GM18511 (cell line): Measurements from ENCODE around the gene FAM180A.
"Not testable (repeated sequence)": the region's sequence is repeated elsewhere in the genome, so short reads cannot be mapped to it uniquely, and the experiment has no call there.

Experiments
- ATAC-seq: cut with Tn5 transposase; IDR thresholded peaks from one replicate; pipeline ENCODE4 v1.9.1; 2021; ENCODE audit warnings: mild to moderate bottlenecking, moderate library complexity; ENCODE audit not compliant: unreplicated experiment

FAM180A gene

DNA sequence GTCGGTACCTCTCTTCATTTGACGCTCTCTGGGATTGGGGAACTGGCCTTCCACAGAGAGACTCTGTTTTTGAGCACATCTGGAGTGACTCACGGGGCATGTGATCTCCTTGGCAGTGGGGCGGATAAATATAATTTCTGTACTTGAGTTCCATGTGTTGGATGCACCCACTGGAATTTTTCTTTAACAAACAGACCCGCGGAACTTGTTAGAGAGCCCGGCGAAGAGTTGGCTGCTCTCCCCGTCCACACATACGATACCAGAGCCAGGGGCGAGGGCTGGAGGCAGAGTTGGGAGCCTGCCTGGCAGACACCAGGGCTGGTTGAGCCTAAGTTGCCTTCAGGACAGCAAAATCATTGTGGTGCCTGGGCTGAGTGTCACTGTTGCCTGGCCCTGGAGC is at the start of gene FAM180A:
Gene FAM180A, minus strand, starts transcription at position 44 of the 400 bp plus-strand sequence. CDS start 233 bp downstream, outside the sequence.
- no peak for ATAC-seq

- ATAC-seq, result no peak
Measured at GRCh38 chr7:135798095-135798494, 49.5 kb upstream of the FAM180A start.

GRCh38 chr7:135795846-135796570 is 47.4 kb upstream of the FAM180A start:
- no peak for ATAC-seq

DNA sequence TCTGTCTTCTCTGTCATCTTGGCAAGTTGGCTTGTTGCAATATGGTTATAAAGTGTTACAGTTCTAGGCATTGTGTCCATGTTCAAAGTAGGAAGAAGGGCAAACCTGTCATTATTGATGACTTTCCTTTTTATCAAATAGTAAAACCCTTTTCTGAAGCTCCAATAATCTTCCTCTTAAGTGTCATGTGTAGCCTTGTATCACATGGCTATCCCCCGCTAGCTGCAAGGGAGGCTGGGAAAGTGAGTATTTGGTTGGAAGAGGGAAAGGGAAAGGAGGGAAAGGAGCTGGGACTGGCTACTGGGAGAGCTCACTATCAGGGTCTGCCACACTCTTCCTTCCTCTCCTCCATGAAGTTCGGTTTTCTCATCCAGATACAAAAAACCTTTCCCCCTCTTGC is 45.2 kb upstream of the FAM180A start:
- ATAC-seq, result no peak

GRCh38 chr7:135792866-135793265 is 44.3 kb upstream of the FAM180A start:
- no peak for ATAC-seq

- no peak for ATAC-seq
Measured at GRCh38 chr7:135792363-135792668, 43.7 kb upstream of the FAM180A start.

DNA sequence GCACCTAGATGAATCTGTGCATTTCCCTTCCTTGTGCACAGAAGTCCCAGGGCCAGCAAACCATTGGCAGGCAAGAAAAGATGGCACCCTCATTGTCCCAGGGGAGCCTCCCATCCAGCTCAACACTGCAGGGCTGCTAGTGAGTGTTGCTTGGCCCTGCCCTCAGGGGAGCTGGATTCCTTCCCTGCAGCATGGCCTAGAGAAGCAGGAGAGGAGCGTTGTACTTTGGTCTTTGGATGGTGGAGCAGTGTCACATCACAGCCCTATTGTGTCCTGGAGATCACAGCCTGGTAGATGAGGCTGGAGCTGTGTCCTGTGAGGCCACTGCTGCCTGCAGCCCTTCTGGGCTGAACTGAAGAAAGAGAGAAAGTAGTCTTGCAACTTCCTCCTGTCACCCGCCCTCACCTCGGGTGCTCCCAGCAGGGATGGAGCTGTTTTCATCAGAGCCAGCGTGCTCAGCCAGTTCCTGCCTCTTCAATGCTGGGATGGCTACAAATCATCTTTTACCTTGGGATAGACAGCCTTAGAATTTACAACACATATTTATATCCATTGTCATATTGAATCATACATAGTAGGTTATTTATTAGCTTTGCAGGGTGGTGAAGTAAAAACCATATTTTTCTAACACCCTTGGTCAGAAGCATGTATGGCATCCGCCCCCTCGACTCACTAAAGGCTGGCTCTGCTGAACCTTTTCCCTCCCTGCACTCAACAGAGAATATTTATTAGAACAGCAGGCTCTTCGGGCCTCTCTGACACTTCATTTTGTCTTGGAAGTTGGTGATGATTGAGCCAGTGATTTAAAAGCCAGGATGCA is 43.1 kb upstream of the FAM180A start:
- no peak for ATAC-seq

- no peak for ATAC-seq
Measured at GRCh38 chr7:135790371-135790977, 41.9 kb upstream of the FAM180A start.

DNA sequence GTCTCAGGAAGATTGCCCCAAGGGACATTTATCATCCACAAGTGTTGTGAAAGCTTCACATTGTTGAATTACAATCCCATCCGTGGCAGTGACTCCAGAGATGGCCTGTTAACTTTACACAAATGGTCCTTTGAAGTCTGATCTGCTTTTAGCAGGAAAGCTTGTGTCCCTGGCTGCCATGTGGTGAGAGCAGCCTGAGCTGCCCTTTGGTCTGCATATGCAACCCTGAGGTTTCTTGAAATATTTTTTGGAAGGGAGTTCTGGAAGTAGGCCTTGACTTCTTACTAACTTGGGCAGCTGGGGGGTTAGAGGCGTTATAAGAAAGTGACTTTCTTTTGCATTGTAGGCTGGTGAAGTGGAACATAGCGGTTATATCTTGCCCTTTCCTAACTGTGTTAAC is 41.3 kb upstream of the FAM180A start:
- no peak for ATAC-seq

- no peak for ATAC-seq
Measured at GRCh38 chr7:135789431-135789830, 40.8 kb upstream of the FAM180A start.

DNA sequence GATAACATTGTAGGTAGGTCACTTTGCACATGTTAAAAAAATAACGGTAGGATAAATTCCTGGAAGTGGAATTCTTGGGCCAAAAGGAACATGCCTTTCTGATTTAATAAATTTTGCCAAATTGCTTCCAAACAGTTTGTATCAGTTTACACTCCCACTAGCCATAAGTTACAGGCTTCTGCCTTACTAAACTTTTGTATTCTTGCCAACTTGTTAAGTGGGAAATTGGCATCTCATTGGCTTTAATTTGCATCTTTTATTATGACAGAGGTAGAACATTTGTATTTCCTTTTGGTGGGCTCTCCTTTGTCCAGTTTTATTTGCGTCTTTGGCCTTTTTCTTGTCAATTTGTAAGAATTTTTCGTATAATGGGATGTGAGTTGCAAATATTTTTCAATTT is 38.3 kb upstream of the FAM180A start:
- no peak for ATAC-seq

- ATAC-seq, result no peak
Measured at GRCh38 chr7:135785065-135785464, 36.5 kb upstream of the FAM180A start.

DNA sequence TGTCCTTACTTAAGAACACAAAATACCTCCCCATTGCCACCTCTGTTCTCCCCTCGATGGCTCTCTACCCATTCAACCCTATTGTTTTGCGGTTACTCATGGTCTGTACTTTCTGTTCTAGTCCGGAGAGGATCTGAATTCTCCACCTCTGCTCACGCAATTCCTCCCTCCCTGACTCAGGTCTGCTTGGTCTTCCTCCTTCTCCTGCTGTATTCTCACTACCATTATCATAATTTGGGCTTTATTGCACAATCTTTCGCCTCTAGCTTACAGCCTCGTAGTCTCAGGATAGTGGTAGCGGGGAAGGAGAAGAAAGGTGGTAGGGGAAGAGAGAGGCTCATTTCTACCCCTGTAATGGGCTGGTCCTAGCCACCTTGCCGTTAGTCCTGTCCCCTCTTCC is 35.4 kb upstream of the FAM180A start:
- ATAC-seq, result no peak

GRCh38 chr7:135782801-135783200 is 34.2 kb upstream of the FAM180A start:
- ATAC-seq, result no peak

- ATAC-seq, result no peak
Measured at GRCh38 chr7:135782377-135782776, 33.8 kb upstream of the FAM180A start.

DNA sequence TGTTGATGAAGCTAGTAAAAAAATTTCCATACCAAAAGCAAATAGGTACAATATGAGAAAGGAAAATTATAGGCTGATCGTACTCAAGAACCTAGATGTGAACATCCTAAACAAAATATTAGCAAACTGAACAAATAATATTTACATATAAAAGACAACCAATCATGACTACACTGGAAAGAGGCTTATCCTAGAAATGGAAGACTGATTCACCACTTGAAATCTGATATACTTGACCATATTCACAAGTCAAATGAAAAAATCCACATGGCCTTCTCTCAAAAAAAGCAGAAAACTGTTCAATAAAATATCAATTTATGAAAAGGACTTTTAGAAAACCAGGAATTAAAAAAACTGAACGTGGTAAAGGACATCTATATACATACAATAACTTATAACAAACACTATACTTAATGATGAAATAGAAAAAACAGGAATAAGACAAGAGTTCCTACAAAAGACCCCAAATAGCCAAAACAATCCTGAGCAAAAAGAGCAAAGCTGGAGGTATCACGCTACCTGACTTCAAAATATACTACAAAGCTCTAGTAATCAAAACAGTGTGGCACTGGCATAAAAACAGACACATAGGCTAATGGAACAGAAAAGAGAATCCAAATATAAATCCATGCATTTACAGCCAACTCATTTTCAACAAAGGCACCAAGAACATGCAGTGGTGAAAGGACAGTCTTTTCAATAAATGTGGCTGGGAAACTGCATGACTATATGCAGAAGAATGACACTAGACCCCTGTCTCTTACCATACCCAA is 29.2 kb upstream of the FAM180A start:
- ATAC-seq, result no peak

DNA sequence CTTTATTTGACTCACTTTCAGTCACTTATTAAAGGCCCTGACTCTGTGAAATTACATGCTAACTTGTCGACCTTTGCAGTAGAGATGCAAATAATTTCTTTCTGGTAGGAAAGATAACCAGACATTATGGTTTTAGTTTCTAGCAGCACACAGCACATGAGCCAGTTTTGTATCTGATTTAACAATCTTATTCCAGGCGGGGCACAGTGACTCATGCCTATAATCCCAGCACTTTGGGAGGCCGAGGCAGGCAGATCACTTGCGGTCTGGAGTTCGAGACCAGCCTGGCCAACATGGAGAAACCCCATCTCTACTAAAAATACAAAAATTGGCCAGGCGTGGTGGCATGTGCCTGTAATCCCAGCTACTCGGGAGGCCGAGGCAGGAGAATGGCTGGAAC is 27.3 kb upstream of the FAM180A start:
- ATAC-seq, result not testable (repeated sequence)

GRCh38 chr7:135775230-135775629 is 26.6 kb upstream of the FAM180A start:
- no peak for ATAC-seq

- ATAC-seq, result no peak
Measured at GRCh38 chr7:135774284-135774683, 25.7 kb upstream of the FAM180A start.

DNA sequence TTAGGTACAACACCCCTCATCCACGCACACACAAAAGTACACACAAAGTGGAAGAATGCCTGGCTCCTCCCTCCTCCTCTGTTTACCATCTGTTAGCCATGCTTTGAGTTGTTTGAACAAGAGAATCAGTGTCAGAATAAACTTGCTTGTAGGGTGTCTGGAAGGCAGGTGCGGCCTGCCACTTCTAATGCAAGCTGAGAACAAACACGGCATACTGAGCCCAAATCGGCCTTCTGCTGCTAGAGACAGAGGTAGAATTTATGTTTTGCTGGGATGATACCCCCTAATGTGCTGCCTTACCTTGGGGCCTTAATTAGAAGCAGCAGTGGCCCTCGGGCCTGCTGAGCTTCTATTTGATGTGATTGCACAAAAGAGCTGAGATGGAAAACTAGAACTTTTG is 24.9 kb upstream of the FAM180A start:
- ATAC-seq, result no peak

GRCh38 chr7:135772639-135773222 is 24.1 kb upstream of the FAM180A start:
- ATAC-seq, result no peak
